DND-41 (cell line): ENCODE data around the gene RYR3.

ENCODE experiments used
- ATAC-seq: fragments of 200-7000 bp; cut with Tn5 transposase; 3 replicates; pipeline ENCODE4 v1.9.1; 2021; ENCODE audit warnings: low read depth; ENCODE audit not compliant: insufficient read depth
- DNase-seq: peaks from one replicate; pipeline ENCODE4 v3.0.0-alpha.2; 2020
- H2AFZ ChIP-seq: 2 replicates; pipeline ENCODE4 v1.6.0; 2012; ENCODE audit warnings: low read depth, low read length
- H3K27ac ChIP-seq: 2 replicates; pipeline ENCODE4 v1.5.1; 2012; ENCODE audit warnings: low read length, inconsistent platforms
- H3K27me3 ChIP-seq: fragments of 200-600 bp; sonication (generic); 2 replicates; pipeline ENCODE4 v1.6.0; 2012; ENCODE audit warnings: low read length, mild to moderate bottlenecking, inconsistent platforms; ENCODE audit not compliant: insufficient read depth, poor library complexity
- H3K36me3 ChIP-seq: 2 replicates; pipeline ENCODE4 v1.5.1; 2012; ENCODE audit warnings: low read length, inconsistent platforms; ENCODE audit not compliant: insufficient read depth
- H3K4me1 ChIP-seq: 2 replicates; pipeline ENCODE4 v1.5.1; 2012; ENCODE audit warnings: mild to moderate bottlenecking, low read length; ENCODE audit not compliant: insufficient read depth
- H3K4me2 ChIP-seq: 2 replicates; pipeline ENCODE4 v1.6.0; 2012; ENCODE audit warnings: mild to moderate bottlenecking, moderate library complexity, low read length, inconsistent platforms; ENCODE audit not compliant: insufficient read depth
- H3K4me3 ChIP-seq, 2 experiments: fragments of 200-600 bp in 1 of 2; shearing (Covaris generic) in 1 of 2; 2 replicates each; pipeline ENCODE4 v1.5.1; 2012 to 2016; ENCODE audit warnings: inconsistent platforms in 2 of 2, low read length in 2 of 2, mild to moderate bottlenecking in 2 of 2, low read depth in 1 of 2, moderate library complexity in 1 of 2
- H3K79me2 ChIP-seq: 2 replicates; pipeline ENCODE4 v1.6.0; 2012; ENCODE audit warnings: low read length, inconsistent platforms; ENCODE audit not compliant: insufficient read depth
- H3K9ac ChIP-seq: 2 replicates; pipeline ENCODE4 v1.6.0; 2012; ENCODE audit warnings: low read depth, mild to moderate bottlenecking, inconsistent platforms, low read length, moderate library complexity
- H3K9me3 ChIP-seq: 2 replicates; pipeline ENCODE4 v1.5.1; 2012; ENCODE audit warnings: low read length, moderate library complexity, mild to moderate bottlenecking, inconsistent platforms; ENCODE audit not compliant: insufficient read depth, severe bottlenecking
- H4K20me1 ChIP-seq: 2 replicates; pipeline ENCODE4 v1.6.0; 2012; ENCODE audit warnings: low read length; ENCODE audit not compliant: insufficient read depth
- EZH2 ChIP-seq: IDR thresholded peaks from 3 replicates; pipeline ENCODE4 v1.6.1; 2012; ENCODE audit warnings: borderline replicate concordance, low read depth, mild to moderate bottlenecking, moderate library complexity, low read length, inconsistent platforms; ENCODE audit not compliant: severe bottlenecking
- TF ChIP-seq, protein P1 (sequence below): IDR thresholded peaks from 2 replicates; pipeline ENCODE4 v1.5.1; 2012; ENCODE audit warnings: borderline replicate concordance, low read length, moderate library complexity, mild to moderate bottlenecking; ENCODE audit not compliant: poor library complexity, severe bottlenecking; ENCODE audit errors: extremely low read depth

RYR3 gene

DNA sequence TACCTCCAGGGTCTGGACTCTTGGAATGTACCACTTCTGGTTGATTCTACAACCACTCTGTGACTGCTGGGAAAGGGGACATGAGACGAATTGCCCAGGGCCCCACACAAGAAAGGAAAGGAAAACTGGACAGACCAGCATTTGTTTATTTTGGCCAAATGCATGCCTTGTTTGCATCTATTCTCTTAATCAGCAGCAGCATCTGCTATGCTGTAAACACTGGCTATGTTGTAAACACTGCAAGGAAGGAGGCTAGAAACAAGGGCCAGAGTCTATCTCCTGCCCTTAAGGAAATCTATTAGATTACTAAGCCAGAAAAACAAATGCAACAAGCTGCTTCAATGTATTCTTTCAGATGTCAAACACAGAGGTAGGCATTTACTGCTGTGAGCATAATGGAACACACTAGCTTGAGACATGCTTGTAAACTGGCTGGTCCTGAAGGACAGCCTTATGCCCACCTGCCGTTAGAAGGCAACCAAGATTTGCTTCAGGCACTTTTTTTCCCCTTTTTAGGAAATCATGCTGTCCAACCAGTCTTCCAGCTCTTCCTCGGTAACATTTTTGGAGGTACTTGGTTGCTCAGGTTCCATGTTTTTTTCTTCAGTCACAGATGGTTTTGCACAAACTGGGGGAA is 555.5 kb downstream of the RYR3 start:
- no peak for TF ChIP-seq EZH2
- TF ChIP-seq, protein P1, sequence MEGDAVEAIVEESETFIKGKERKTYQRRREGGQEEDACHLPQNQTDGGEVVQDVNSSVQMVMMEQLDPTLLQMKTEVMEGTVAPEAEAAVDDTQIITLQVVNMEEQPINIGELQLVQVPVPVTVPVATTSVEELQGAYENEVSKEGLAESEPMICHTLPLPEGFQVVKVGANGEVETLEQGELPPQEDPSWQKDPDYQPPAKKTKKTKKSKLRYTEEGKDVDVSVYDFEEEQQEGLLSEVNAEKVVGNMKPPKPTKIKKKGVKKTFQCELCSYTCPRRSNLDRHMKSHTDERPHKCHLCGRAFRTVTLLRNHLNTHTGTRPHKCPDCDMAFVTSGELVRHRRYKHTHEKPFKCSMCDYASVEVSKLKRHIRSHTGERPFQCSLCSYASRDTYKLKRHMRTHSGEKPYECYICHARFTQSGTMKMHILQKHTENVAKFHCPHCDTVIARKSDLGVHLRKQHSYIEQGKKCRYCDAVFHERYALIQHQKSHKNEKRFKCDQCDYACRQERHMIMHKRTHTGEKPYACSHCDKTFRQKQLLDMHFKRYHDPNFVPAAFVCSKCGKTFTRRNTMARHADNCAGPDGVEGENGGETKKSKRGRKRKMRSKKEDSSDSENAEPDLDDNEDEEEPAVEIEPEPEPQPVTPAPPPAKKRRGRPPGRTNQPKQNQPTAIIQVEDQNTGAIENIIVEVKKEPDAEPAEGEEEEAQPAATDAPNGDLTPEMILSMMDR = no peak
- H3K9me3 ChIP-seq = no peaks in the 10 kb centered on the region
- no peak for ATAC-seq
- H3K79me2 ChIP-seq = no peaks in the 10 kb centered on the region
- H3K4me3 ChIP-seq = no peak overlapping the region
- H2AFZ ChIP-seq = no peak overlapping the region
- no peak for DNase-seq
- no peak overlapping the region for H3K27ac ChIP-seq
- H4K20me1 ChIP-seq = no peaks in the 10 kb centered on the region
- no peaks in the 10 kb centered on the region for H3K36me3 ChIP-seq
- H3K4me1 ChIP-seq = no peaks in the 10 kb centered on the region
- no peak overlapping the region for H3K4me2 ChIP-seq
- H3K9ac ChIP-seq = no peak overlapping the region
- H3K27me3 ChIP-seq = no peaks in the 10 kb centered on the region

DNA sequence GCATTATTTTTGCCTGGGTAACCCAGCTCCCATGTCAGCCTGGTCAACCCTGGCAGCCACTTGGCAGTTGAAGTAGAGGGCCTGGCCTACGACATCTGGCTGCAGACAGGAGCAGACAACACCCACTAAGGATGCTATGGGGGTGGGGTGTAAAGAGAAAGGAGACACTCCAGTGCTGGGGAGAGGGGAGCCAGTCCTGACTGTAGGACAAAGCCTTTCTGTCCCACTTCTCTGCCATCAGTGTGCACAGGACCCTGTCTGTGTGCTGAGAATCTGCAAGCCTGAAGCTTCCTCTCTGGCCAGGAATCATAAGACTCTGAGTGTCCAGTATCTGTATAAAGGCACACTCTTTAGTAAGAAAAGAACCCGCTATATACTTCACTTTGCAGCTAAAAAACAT is 561.2 kb downstream of the RYR3 start:
- no peaks in the 10 kb centered on the region for H4K20me1 ChIP-seq
- ATAC-seq = no peak
- H3K79me2 ChIP-seq = no peaks in the 10 kb centered on the region
- DNase-seq = no peak
- H3K9ac ChIP-seq = no peak overlapping the region
- H3K27me3 ChIP-seq = no peaks in the 10 kb centered on the region
- no peak overlapping the region for H3K4me3 ChIP-seq
- TF ChIP-seq EZH2 = no peak
- TF ChIP-seq, protein P1 = no peak
- H2AFZ ChIP-seq = no peak overlapping the region
- no peaks in the 10 kb centered on the region for H3K36me3 ChIP-seq
- no peak overlapping the region for H3K4me2 ChIP-seq
- no peak overlapping the region for H3K27ac ChIP-seq
- no peaks in the 10 kb centered on the region for H3K9me3 ChIP-seq
- no peaks in the 10 kb centered on the region for H3K4me1 ChIP-seq

DNA sequence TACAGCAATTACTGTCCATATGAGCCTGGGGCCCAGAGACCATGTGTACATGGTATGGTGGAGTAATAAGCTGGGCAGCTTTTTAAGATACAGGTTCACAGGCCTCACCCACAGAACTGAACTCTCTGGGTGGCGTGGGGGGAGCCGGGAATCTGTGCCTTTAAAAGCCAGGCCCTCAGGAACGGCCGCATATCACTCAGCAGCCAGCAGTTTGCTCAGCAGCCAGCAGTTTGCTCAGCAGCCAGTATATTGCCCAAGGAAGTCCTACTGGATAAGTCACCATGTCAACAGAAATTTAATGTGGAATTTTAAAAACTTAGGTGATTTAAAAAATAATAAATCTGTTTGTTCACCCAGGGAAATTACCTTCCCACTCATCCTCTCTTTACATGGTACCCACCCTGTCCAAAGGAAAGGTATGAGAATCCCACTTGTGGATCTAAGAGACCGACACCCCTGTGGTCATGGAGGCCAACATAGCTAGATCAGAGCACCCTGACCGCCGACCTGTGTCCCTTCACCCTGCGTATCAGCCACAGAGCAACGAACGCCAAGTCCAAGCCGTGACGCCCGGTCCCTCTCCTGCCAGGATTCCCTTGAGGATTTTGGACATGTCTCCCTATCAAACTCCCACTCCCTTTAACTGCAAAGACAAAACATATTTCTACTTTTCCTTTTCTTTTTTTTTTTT is 561.8 kb downstream of the RYR3 start:
- ATAC-seq = no peak
- Histone ChIP-seq H4K20me1 (no peaks in the 10 kb centered on the region), H3K4me2 (no peak overlapping the region), H3K9ac (no peak overlapping the region), H3K4me3 (no peak overlapping the region), H3K27ac (no peak overlapping the region), H3K4me1 (no peaks in the 10 kb centered on the region), H3K27me3 (no peaks in the 10 kb centered on the region), H2AFZ (no peak overlapping the region), H3K9me3 (no peaks in the 10 kb centered on the region), H3K36me3 (no peaks in the 10 kb centered on the region), H3K79me2 (no peaks in the 10 kb centered on the region)
- TF ChIP-seq, protein P1 = no peak
- no peak for TF ChIP-seq EZH2
- no peak for DNase-seq
